PC-3 (cell line): ENCODE measurements around the gene SP9. TPM values are rescaled to one million over a fixed set of nuclear protein-coding genes. Genes with fewer than 3 reads are reported as not detected.

Experiments
- ATAC-seq: fragments of 200-7000 bp; cut with Tn5 transposase; 2 replicates; pipeline ENCODE4 v1.9.1; 2020; ENCODE audit warnings: mild to moderate bottlenecking, moderate library complexity
- BruUV-seq: library from RNA; stranded (reverse); fragments of 400-500 nt; replicated peaks from 2 replicates; lab custom pipeline; 2021; lab: Mats Ljungman, UMichigan
- CTCF ChIA-PET: fragments of 300-600 bp; sonication (Branson Sonifier 250); formaldehyde crosslinking; loops from one replicate; lab custom pipeline; 2022; ENCODE audit warnings: antibody characterized with exemption; lab: Charles Lee
- POLR2A ChIA-PET: fragments of 300-600 bp; sonication (Branson Sonifier 250); formaldehyde crosslinking; loops from one replicate; lab custom pipeline; 2022; ENCODE audit warnings: antibody characterized with exemption; ENCODE audit not compliant: unreplicated experiment; lab: Charles Lee
- DNase-seq: peaks from one replicate; pipeline ENCODE4 v3.0.0-alpha.2; 2015
- H2AFZ ChIP-seq: fragments of 300-600 bp; sonication (generic); 2 replicates; pipeline ENCODE4 v1.6.0; 2016; ENCODE audit warnings: antibody characterized with exemption, low read length
- H3F3A ChIP-seq: fragments of 300-600 bp; sonication (generic); one replicate; pipeline ENCODE4 v1.6.0; 2017; ENCODE audit warnings: antibody characterized with exemption, low read length, control low read depth, mild to moderate bottlenecking; ENCODE audit not compliant: unreplicated experiment
- H3K27ac ChIP-seq: fragments of 300-600 bp; sonication (generic); 2 replicates; pipeline ENCODE4 v1.5.1; 2016; ENCODE audit warnings: mild to moderate bottlenecking, low read length
- H3K27me3 ChIP-seq: fragments of 300-600 bp; sonication (generic); 2 replicates; pipeline ENCODE4 v1.6.1; 2016; ENCODE audit warnings: low read length, mixed read lengths
- H3K36me3 ChIP-seq: fragments of 300-600 bp; sonication (generic); 2 replicates; pipeline ENCODE4 v1.6.1; 2016; ENCODE audit warnings: low read depth, mixed run types, low read length, mixed read lengths
- H3K4me1 ChIP-seq: fragments of 300-600 bp; sonication (generic); 2 replicates; pipeline ENCODE4 v1.5.1; 2016; ENCODE audit warnings: low read length; ENCODE audit not compliant: insufficient read depth
- H3K4me2 ChIP-seq: fragments of 300-600 bp; sonication (generic); 2 replicates; pipeline ENCODE4 v1.6.0; 2016; ENCODE audit warnings: low read length
- H3K4me3 ChIP-seq: fragments of 300-600 bp; sonication (generic); 2 replicates; pipeline ENCODE4 v1.5.1; 2016; ENCODE audit warnings: mild to moderate bottlenecking, low read length, mixed read lengths
- H3K79me2 ChIP-seq: fragments of 300-600 bp; sonication (generic); 2 replicates; pipeline ENCODE4 v1.6.1; 2017; ENCODE audit warnings: low read length, mixed read lengths
- H3K9ac ChIP-seq: fragments of 300-600 bp; sonication (generic); 2 replicates; pipeline ENCODE4 v1.6.0; 2016; ENCODE audit warnings: mild to moderate bottlenecking, low read length
- H3K9me2 ChIP-seq: fragments of 300-600 bp; sonication (generic); replicated peaks from 2 replicates; pipeline ENCODE4 v1.6.1; 2016; ENCODE audit warnings: mixed run types, low read length, mixed read lengths
- H3K9me3 ChIP-seq: fragments of 300-600 bp; sonication (generic); 2 replicates; pipeline ENCODE4 v1.6.1; 2016; ENCODE audit warnings: low read length, mixed read lengths
- H4K20me1 ChIP-seq: fragments of 300-600 bp; sonication (generic); 2 replicates; pipeline ENCODE4 v1.6.1; 2016; ENCODE audit warnings: low read length, mixed read lengths
- EZH2 ChIP-seq: fragments of 300-600 bp; sonication (generic); IDR thresholded peaks from one replicate; pipeline ENCODE4 v1.6.1; 2017; ENCODE audit warnings: antibody characterized with exemption, mild to moderate bottlenecking, low read length; ENCODE audit not compliant: unreplicated experiment
- EZH2phosphoT487 ChIP-seq: fragments of 300-600 bp; sonication (generic); IDR thresholded peaks from 2 replicates; pipeline ENCODE4 v1.6.1; 2018; ENCODE audit warnings: mild to moderate bottlenecking, antibody characterized with exemption, low read length, borderline replicate concordance
- intact Hi-C: fragments of 100-400 bp; cut with micrococcal nuclease; formaldehyde crosslinking; loops from 2 replicates; pipeline ENCODE4 v1.9.0; 2023
- total RNA-seq: library from RNA; depleted of rRNA; stranded (reverse); fragments of >200 nt; gene quantifications from 2 replicates; pipeline ENCODE4 v1.2.3, GENCODE V29; 2014
- TF ChIP-seq, protein P1 (sequence below): fragments of 300-600 bp; sonication (generic); conservative IDR thresholded peaks from 2 replicates; pipeline ENCODE4 v1.5.1; 2017; ENCODE audit warnings: antibody characterized with exemption, low read depth, mild to moderate bottlenecking, low read length

Gene SP9
- total RNA-seq, 1 experiment from 2014 or later: not detected

GRCh38 chr2:174337337-174338146 lies 2.8 kb downstream of the SP9 start:
- BruUV-seq: no TSS peak
- POLR2A ChIA-PET: no interaction called here
- Histone ChIP-seq H3K79me2 (no peaks in the 10 kb centered on the region), H3K4me1 (peaks cover 14% of the 10 kb centered on the region), H3K27ac (no peak overlapping the region), H3K4me2 (no peak overlapping the region), H4K20me1 (no peaks in the 10 kb centered on the region), H2AFZ (no peak overlapping the region), H3K36me3 (no peaks in the 10 kb centered on the region), H3K4me3 (no peak overlapping the region), H3K9ac (no peak overlapping the region), H3K27me3 (no peaks in the 10 kb centered on the region), H3K9me2 (no peaks in the 10 kb centered on the region), H3F3A (no peaks in the 10 kb centered on the region), H3K9me3 (no peaks in the 10 kb centered on the region)
- CTCF ChIA-PET: no interaction called here
- intact Hi-C loops: no loop called here
- no peak for DNase-seq
- ATAC-seq: no peak
- TF ChIP-seq EZH2phosphoT487 (no peak), EZH2 (no peak)
- TF ChIP-seq, protein P1, sequence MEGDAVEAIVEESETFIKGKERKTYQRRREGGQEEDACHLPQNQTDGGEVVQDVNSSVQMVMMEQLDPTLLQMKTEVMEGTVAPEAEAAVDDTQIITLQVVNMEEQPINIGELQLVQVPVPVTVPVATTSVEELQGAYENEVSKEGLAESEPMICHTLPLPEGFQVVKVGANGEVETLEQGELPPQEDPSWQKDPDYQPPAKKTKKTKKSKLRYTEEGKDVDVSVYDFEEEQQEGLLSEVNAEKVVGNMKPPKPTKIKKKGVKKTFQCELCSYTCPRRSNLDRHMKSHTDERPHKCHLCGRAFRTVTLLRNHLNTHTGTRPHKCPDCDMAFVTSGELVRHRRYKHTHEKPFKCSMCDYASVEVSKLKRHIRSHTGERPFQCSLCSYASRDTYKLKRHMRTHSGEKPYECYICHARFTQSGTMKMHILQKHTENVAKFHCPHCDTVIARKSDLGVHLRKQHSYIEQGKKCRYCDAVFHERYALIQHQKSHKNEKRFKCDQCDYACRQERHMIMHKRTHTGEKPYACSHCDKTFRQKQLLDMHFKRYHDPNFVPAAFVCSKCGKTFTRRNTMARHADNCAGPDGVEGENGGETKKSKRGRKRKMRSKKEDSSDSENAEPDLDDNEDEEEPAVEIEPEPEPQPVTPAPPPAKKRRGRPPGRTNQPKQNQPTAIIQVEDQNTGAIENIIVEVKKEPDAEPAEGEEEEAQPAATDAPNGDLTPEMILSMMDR: no peak

GRCh38 chr2:174338147-174338605 lies 3.4 kb downstream of the SP9 start:
- Histone ChIP-seq H3K4me1 (peaks cover 10% of the 10 kb centered on the region), H3F3A (no peaks in the 10 kb centered on the region), H3K4me2 (no peak overlapping the region), H3K27ac (no peak overlapping the region), H2AFZ (no peak overlapping the region), H4K20me1 (no peaks in the 10 kb centered on the region), H3K27me3 (no peaks in the 10 kb centered on the region), H3K4me3 (no peak overlapping the region), H3K9me3 (no peaks in the 10 kb centered on the region), H3K36me3 (no peaks in the 10 kb centered on the region), H3K9me2 (no peaks in the 10 kb centered on the region), H3K79me2 (no peaks in the 10 kb centered on the region), H3K9ac (no peak overlapping the region)
- intact Hi-C loops: no loop called here
- TF ChIP-seq EZH2phosphoT487: no peak
- TF ChIP-seq, protein P1: no peak
- TF ChIP-seq EZH2: no peak
- no TSS peak for BruUV-seq
- ATAC-seq (no peak), DNase-seq (no peak)
- ChIA-PET POLR2A (no interaction called here), CTCF (interaction anchor here (0.5 kb wide), 1 partner anchor 260 kb away, joined by 3 read pairs; no protein-coding TSS in a partner anchor)
